Measurements from ENCODE around the gene ZWINT.

ZWINT gene

GRCh38 chr10:56348101-56348500 lies 13.0 kb downstream of the ZWINT start:
- Histone ChIP-seq H3K9me3 (ENCODE audit: low read depth, low read length) (no peaks in the 10 kb centered on the region), H3K27ac (no peak overlapping the region), H3K9ac (ENCODE audit: insufficient read length) (no peak overlapping the region), H3K36me3 (ENCODE audit: insufficient read depth, low read length) (no peaks in the 10 kb centered on the region), H3K4me3 (no peak overlapping the region)
- TF ChIP-seq EZH2 (IDR thresholded peaks at IDR 0.05) (no peak), FOXP2 (optimal IDR thresholded peaks at IDR 0.05; ENCODE audit: control extremely low read depth, extremely low read length, insufficient read depth) (no peak), POLR2AphosphoS5 (IDR thresholded peaks at IDR 0.05; ENCODE audit: borderline replicate concordance, low read depth, low read length) (no peak)
- DNase-seq (ENCODE audit: low read depth, low spot score) = no peak

GRCh38 chr10:56346845-56347415 lies 14.1 kb downstream of the ZWINT start:
- no peak overlapping the region for H3K9ac ChIP-seq (ENCODE audit: insufficient read length)
- no peak overlapping the region for H3K27ac ChIP-seq
- H3K36me3 ChIP-seq (ENCODE audit: insufficient read depth, low read length) = no peaks in the 10 kb centered on the region
- H3K4me3 ChIP-seq = no peak overlapping the region
- H3K9me3 ChIP-seq (ENCODE audit: low read depth, low read length) = no peaks in the 10 kb centered on the region
- TF ChIP-seq POLR2AphosphoS5 (IDR thresholded peaks at IDR 0.05; ENCODE audit: borderline replicate concordance, low read depth, low read length) (no peak), FOXP2 (optimal IDR thresholded peaks at IDR 0.05; ENCODE audit: control extremely low read depth, extremely low read length, insufficient read depth) (no peak), EZH2 (IDR thresholded peaks at IDR 0.05) (no peak)
- DNase-seq (ENCODE audit: low read depth, low spot score) = no peak

DNA sequence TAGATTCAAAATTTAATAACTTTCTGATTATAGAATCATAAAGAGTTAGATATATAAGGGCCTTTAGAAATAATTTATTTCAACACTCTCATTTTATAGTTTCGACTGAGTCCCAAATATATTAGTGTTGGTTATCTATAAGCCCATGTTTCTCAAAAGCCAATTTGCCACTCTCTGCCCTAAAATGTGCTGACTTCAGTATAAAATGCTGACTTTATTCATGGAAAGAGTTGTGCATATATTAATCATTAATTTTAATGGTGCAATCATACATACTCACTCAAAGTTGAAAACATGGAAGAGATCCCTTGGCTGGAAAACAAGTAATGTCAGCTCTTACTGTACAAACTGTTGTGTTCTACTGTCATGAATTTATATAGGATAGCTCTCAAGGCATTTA lies 19.4 kb downstream of the ZWINT start:
- Histone ChIP-seq H3K4me3 (no peak overlapping the region), H3K9ac (ENCODE audit: insufficient read length) (no peak overlapping the region), H3K27ac (no peak overlapping the region), H3K36me3 (ENCODE audit: insufficient read depth, low read length) (no peaks in the 10 kb centered on the region), H3K9me3 (ENCODE audit: low read depth, low read length) (no peaks in the 10 kb centered on the region)
- TF ChIP-seq FOXP2 (optimal IDR thresholded peaks at IDR 0.05; ENCODE audit: control extremely low read depth, extremely low read length, insufficient read depth) (no peak), POLR2AphosphoS5 (IDR thresholded peaks at IDR 0.05; ENCODE audit: borderline replicate concordance, low read depth, low read length) (no peak), EZH2 (IDR thresholded peaks at IDR 0.05) (no peak)
- no peak for DNase-seq (ENCODE audit: low read depth, low spot score)

GRCh38 chr10:56329961-56330360 lies 31.1 kb downstream of the ZWINT start:
- no peaks in the 10 kb centered on the region for H3K36me3 ChIP-seq (ENCODE audit: insufficient read depth, low read length)
- H3K9ac ChIP-seq (ENCODE audit: insufficient read length) = no peak overlapping the region
- no peak for DNase-seq (ENCODE audit: low read depth, low spot score)
- no peak for TF ChIP-seq POLR2AphosphoS5 (IDR thresholded peaks at IDR 0.05; ENCODE audit: borderline replicate concordance, low read depth, low read length)
- TF ChIP-seq FOXP2 (optimal IDR thresholded peaks at IDR 0.05; ENCODE audit: control extremely low read depth, extremely low read length, insufficient read depth) = no peak
- no peak for TF ChIP-seq EZH2 (IDR thresholded peaks at IDR 0.05)
- no peaks in the 10 kb centered on the region for H3K9me3 ChIP-seq (ENCODE audit: low read depth, low read length)
- no peak overlapping the region for H3K4me3 ChIP-seq
- H3K27ac ChIP-seq = no peak overlapping the region

GRCh38 chr10:56327118-56327517 lies 33.9 kb downstream of the ZWINT start:
- TF ChIP-seq POLR2AphosphoS5 (IDR thresholded peaks at IDR 0.05; ENCODE audit: borderline replicate concordance, low read depth, low read length) = no peak
- TF ChIP-seq FOXP2 (optimal IDR thresholded peaks at IDR 0.05; ENCODE audit: control extremely low read depth, extremely low read length, insufficient read depth) = no peak
- TF ChIP-seq EZH2 (IDR thresholded peaks at IDR 0.05) = no peak
- Histone ChIP-seq H3K36me3 (ENCODE audit: insufficient read depth, low read length) (no peaks in the 10 kb centered on the region), H3K27ac (no peak overlapping the region), H3K9me3 (ENCODE audit: low read depth, low read length) (no peaks in the 10 kb centered on the region), H3K4me3 (no peak overlapping the region), H3K9ac (ENCODE audit: insufficient read length) (no peak overlapping the region)
- DNase-seq (ENCODE audit: low read depth, low spot score) = no peak

DNA sequence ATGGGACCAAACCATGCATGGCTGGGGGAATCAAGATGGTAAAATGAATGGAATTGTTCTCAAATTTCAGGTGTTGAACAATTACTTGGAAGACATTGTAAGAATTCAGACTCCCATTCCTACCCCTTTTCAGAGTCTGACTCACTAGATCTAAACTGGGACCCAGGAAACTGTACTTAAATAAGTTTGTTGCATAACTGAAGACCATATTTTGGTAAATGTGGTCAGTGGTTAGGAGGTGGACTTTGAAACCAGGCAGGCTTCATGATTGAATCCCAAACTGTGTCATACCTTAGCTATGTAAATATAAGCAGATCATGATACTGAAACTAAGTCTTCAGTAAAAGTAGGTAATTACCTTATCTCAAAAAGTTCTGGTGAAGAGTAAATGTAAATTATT lies 41.7 kb downstream of the ZWINT start:
- H3K36me3 ChIP-seq (ENCODE audit: insufficient read depth, low read length) = no peaks in the 10 kb centered on the region
- no peak overlapping the region for H3K27ac ChIP-seq
- no peak for DNase-seq (ENCODE audit: low read depth, low spot score)
- H3K4me3 ChIP-seq = no peak overlapping the region
- no peak overlapping the region for H3K9ac ChIP-seq (ENCODE audit: insufficient read length)
- H3K9me3 ChIP-seq (ENCODE audit: low read depth, low read length) = no peaks in the 10 kb centered on the region
- no peak for TF ChIP-seq EZH2 (IDR thresholded peaks at IDR 0.05)
- no peak for TF ChIP-seq POLR2AphosphoS5 (IDR thresholded peaks at IDR 0.05; ENCODE audit: borderline replicate concordance, low read depth, low read length)
- TF ChIP-seq FOXP2 (optimal IDR thresholded peaks at IDR 0.05; ENCODE audit: control extremely low read depth, extremely low read length, insufficient read depth) = no peak

- no peak overlapping the region for H3K9ac ChIP-seq (ENCODE audit: insufficient read length)
- TF ChIP-seq FOXP2 (optimal IDR thresholded peaks at IDR 0.05; ENCODE audit: control extremely low read depth, extremely low read length, insufficient read depth) (no peak), EZH2 (IDR thresholded peaks at IDR 0.05) (no peak), POLR2AphosphoS5 (IDR thresholded peaks at IDR 0.05; ENCODE audit: borderline replicate concordance, low read depth, low read length) (no peak)
- H3K27ac ChIP-seq = no peak overlapping the region
- no peak overlapping the region for H3K4me3 ChIP-seq
- DNase-seq (ENCODE audit: low read depth, low spot score) = no peak
- H3K9me3 ChIP-seq (ENCODE audit: low read depth, low read length) = no peaks in the 10 kb centered on the region
- no peaks in the 10 kb centered on the region for H3K36me3 ChIP-seq (ENCODE audit: insufficient read depth, low read length)
Measured at GRCh38 chr10:56318816-56319215, 42.2 kb downstream of the ZWINT start.

GRCh38 chr10:56317603-56318002 lies 43.5 kb downstream of the ZWINT start:
- Histone ChIP-seq H3K9me3 (ENCODE audit: low read depth, low read length) (no peaks in the 10 kb centered on the region), H3K27ac (no peak overlapping the region), H3K4me3 (no peak overlapping the region), H3K9ac (ENCODE audit: insufficient read length) (no peak overlapping the region), H3K36me3 (ENCODE audit: insufficient read depth, low read length) (no peaks in the 10 kb centered on the region)
- DNase-seq (ENCODE audit: low read depth, low spot score) = no peak
- no peak for TF ChIP-seq FOXP2 (optimal IDR thresholded peaks at IDR 0.05; ENCODE audit: control extremely low read depth, extremely low read length, insufficient read depth)
- no peak for TF ChIP-seq POLR2AphosphoS5 (IDR thresholded peaks at IDR 0.05; ENCODE audit: borderline replicate concordance, low read depth, low read length)
- TF ChIP-seq EZH2 (IDR thresholded peaks at IDR 0.05) = no peak

DNA sequence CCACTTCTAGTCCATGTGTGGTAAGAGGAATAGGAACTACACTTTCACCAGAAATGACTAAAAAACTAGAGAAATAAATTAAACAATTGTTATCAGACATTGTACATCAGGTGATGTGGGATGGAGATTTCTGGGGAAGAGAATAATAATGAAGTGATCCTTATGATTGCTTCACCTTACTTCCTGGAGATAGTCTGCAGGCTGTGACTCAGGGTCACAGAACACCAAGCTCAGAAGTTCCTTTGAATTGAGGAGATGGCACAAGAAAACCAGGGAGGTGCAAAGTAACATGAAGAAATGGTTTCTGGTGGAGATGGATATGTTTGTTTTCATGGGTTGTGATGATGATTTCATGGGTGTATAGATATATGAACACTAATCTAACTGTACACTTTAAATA lies 44.5 kb downstream of the ZWINT start:
- H3K9ac ChIP-seq (ENCODE audit: insufficient read length) = no peak overlapping the region
- no peak for TF ChIP-seq POLR2AphosphoS5 (IDR thresholded peaks at IDR 0.05; ENCODE audit: borderline replicate concordance, low read depth, low read length)
- no peak for TF ChIP-seq FOXP2 (optimal IDR thresholded peaks at IDR 0.05; ENCODE audit: control extremely low read depth, extremely low read length, insufficient read depth)
- no peak for TF ChIP-seq EZH2 (IDR thresholded peaks at IDR 0.05)
- H3K36me3 ChIP-seq (ENCODE audit: insufficient read depth, low read length) = no peaks in the 10 kb centered on the region
- no peak overlapping the region for H3K4me3 ChIP-seq
- DNase-seq (ENCODE audit: low read depth, low spot score) = no peak
- no peaks in the 10 kb centered on the region for H3K9me3 ChIP-seq (ENCODE audit: low read depth, low read length)
- H3K27ac ChIP-seq = no peak overlapping the region

Data from SK-N-MC (cell line).